H9 (cell line): ENCODE measurements around the gene LILRB1. TPM values are rescaled to one million over a fixed set of nuclear protein-coding genes. Genes with fewer than 3 reads are reported as not detected.
A peak's percentile ranks its signal among the peaks of the same experiment; 100 is the strongest.

Experiments used
- DNase-seq: peaks from one replicate; pipeline ENCODE4 v3.0.0-alpha.2; 2017
- H2AFZ ChIP-seq: one replicate; pipeline ENCODE4 v1.6.1; 2013; ENCODE audit warnings: mild to moderate bottlenecking, low read length, control low read depth, moderate library complexity
- H2AK5ac ChIP-seq: 2 replicates; pipeline ENCODE4 v1.6.1; 2013; ENCODE audit warnings: low read length, control low read depth, mixed read lengths; ENCODE audit not compliant: insufficient read length
- H2BK120ac ChIP-seq: one replicate; pipeline ENCODE4 v1.6.1; 2013; ENCODE audit warnings: low read depth, mild to moderate bottlenecking, low read length, control low read depth, inconsistent platforms; ENCODE audit not compliant: poor library complexity, severe bottlenecking
- H2BK12ac ChIP-seq: 2 replicates; pipeline ENCODE4 v1.6.1; 2013; ENCODE audit warnings: low read length, control low read depth, mixed read lengths, low read depth; ENCODE audit not compliant: insufficient read length
- H2BK15ac ChIP-seq: 2 replicates; pipeline ENCODE4 v1.6.1; 2013; ENCODE audit warnings: low read depth, low read length, control low read depth
- H2BK20ac ChIP-seq: one replicate; pipeline ENCODE4 v1.6.1; 2013; ENCODE audit warnings: low read depth, mild to moderate bottlenecking, low read length, control low read depth, inconsistent platforms; ENCODE audit not compliant: poor library complexity, severe bottlenecking
- H2BK5ac ChIP-seq: 2 replicates; pipeline ENCODE4 v1.6.1; 2013; ENCODE audit warnings: low read length, control low read depth, mixed read lengths; ENCODE audit not compliant: insufficient read length
- H3K14ac ChIP-seq: 2 replicates; pipeline ENCODE4 v1.6.1; 2013; ENCODE audit warnings: low read length, control low read depth; ENCODE audit not compliant: insufficient read depth
- H3K18ac ChIP-seq: 2 replicates; pipeline ENCODE4 v1.6.1; 2013; ENCODE audit warnings: low read depth, mild to moderate bottlenecking, mixed read lengths, low read length, control low read depth; ENCODE audit not compliant: insufficient read length
- H3K23ac ChIP-seq: 2 replicates; pipeline ENCODE4 v1.6.1; 2013; ENCODE audit warnings: low read length, control low read depth, mixed read lengths, low read depth; ENCODE audit not compliant: insufficient read length
- H3K23me2 ChIP-seq: 2 replicates; pipeline ENCODE4 v1.6.1; 2013; ENCODE audit warnings: low read depth, mild to moderate bottlenecking, mixed read lengths, low read length, control low read depth; ENCODE audit not compliant: insufficient read length, poor library complexity, severe bottlenecking
- H3K27ac ChIP-seq: 2 replicates; pipeline ENCODE4 v1.5.1; 2013; ENCODE audit warnings: low read length, control low read depth, mixed read lengths, low read depth; ENCODE audit not compliant: insufficient read length
- H3K27me3 ChIP-seq: 2 replicates; pipeline ENCODE4 v1.6.1; 2013; ENCODE audit warnings: low read length, control low read depth, inconsistent platforms; ENCODE audit not compliant: insufficient read depth
- H3K4ac ChIP-seq: 2 replicates; pipeline ENCODE4 v1.6.1; 2013; ENCODE audit warnings: low read depth, mild to moderate bottlenecking, control low read depth, inconsistent platforms, low read length, moderate library complexity
- H3K4me1 ChIP-seq: 2 replicates; pipeline ENCODE4 v1.6.1; 2013; ENCODE audit warnings: low read length, control low read depth, inconsistent platforms; ENCODE audit not compliant: insufficient read depth
- H3K4me2 ChIP-seq: 2 replicates; pipeline ENCODE4 v1.6.1; 2013; ENCODE audit warnings: low read length, control low read depth, mixed read lengths; ENCODE audit not compliant: insufficient read length, insufficient read depth
- H3K56ac ChIP-seq: 2 replicates; pipeline ENCODE4 v1.6.1; 2013; ENCODE audit warnings: low read depth, mild to moderate bottlenecking, mixed read lengths, low read length, control low read depth; ENCODE audit not compliant: insufficient read length
- H3K79me1 ChIP-seq: 2 replicates; pipeline ENCODE4 v1.6.1; 2013; ENCODE audit warnings: low read depth, mild to moderate bottlenecking, moderate library complexity, low read length, control low read depth, inconsistent platforms; ENCODE audit not compliant: insufficient read depth, poor library complexity, severe bottlenecking
- H3K79me2 ChIP-seq: 2 replicates; pipeline ENCODE4 v1.6.1; 2013; ENCODE audit warnings: low read length, control low read depth, inconsistent platforms; ENCODE audit not compliant: insufficient read depth
- H3K9ac ChIP-seq: 2 replicates; pipeline ENCODE4 v1.6.1; 2013; ENCODE audit warnings: low read length, control low read depth, mixed read lengths; ENCODE audit not compliant: insufficient read length; ENCODE audit errors: extremely low read depth
- H3K9me3 ChIP-seq: one replicate; pipeline ENCODE4 v1.6.1; 2013; ENCODE audit warnings: low read depth, low read length, inconsistent platforms; ENCODE audit not compliant: control insufficient read depth
- H3T11ph ChIP-seq: one replicate; pipeline ENCODE4 v1.6.1; 2013; ENCODE audit warnings: mild to moderate bottlenecking, low read length, control low read depth, inconsistent platforms
- H4K20me1 ChIP-seq: one replicate; pipeline ENCODE4 v1.6.1; 2013; ENCODE audit not compliant: control insufficient read depth, insufficient read length, insufficient read depth
- H4K5ac ChIP-seq: 2 replicates; pipeline ENCODE4 v1.6.1; 2013; ENCODE audit warnings: low read depth, mild to moderate bottlenecking, mixed read lengths, low read length, control low read depth; ENCODE audit not compliant: insufficient read length
- H4K8ac ChIP-seq: replicated peaks from 2 replicates; pipeline ENCODE4 v1.6.1; 2013; ENCODE audit warnings: low read length, control low read depth, mixed read lengths, low read depth; ENCODE audit not compliant: insufficient read length
- H4K91ac ChIP-seq: 2 replicates; pipeline ENCODE4 v1.6.1; 2013; ENCODE audit warnings: low read depth, mild to moderate bottlenecking, moderate library complexity, mixed read lengths, low read length, control low read depth; ENCODE audit not compliant: insufficient read length
- H3K27ac Mint-ChIP-seq, 3 experiments: 2 replicates in 2 of 3; 3 replicates in 1 of 3; pipeline ENCODE4 v1.8.0; 2020 to 2021; ENCODE audit warnings: mixed read lengths in 3 of 3, mild to moderate bottlenecking in 1 of 3, moderate library complexity in 1 of 3
- H3K27me3 Mint-ChIP-seq: 2 replicates; pipeline ENCODE4 v1.8.0; 2021; ENCODE audit warnings: low read depth, mild to moderate bottlenecking, moderate library complexity, mixed read lengths
- H3K36me3 Mint-ChIP-seq, 3 experiments: 2 replicates in 2 of 3; 3 replicates in 1 of 3; pipeline ENCODE4 v1.8.0; 2020 to 2021; ENCODE audit warnings: low read depth in 3 of 3, mixed read lengths in 3 of 3; ENCODE audit not compliant: insufficient read depth in 1 of 3
- H3K4me1 Mint-ChIP-seq, 2 experiments: 2 replicates each; pipeline ENCODE4 v1.8.0; 2020; ENCODE audit warnings: mixed read lengths in 2 of 2
- H3K4me3 Mint-ChIP-seq, 2 experiments: 2 replicates in 1 of 2; 3 replicates in 1 of 2; pipeline ENCODE4 v1.8.0; 2020 to 2021; ENCODE audit warnings: mild to moderate bottlenecking in 2 of 2, mixed read lengths in 2 of 2, moderate library complexity in 1 of 2
- H3K9me3 Mint-ChIP-seq, 2 experiments: 2 replicates in 1 of 2; 3 replicates in 1 of 2; pipeline ENCODE4 v1.8.0; 2020; ENCODE audit warnings: mild to moderate bottlenecking in 2 of 2, mixed read lengths in 2 of 2, moderate library complexity in 1 of 2
- CTCF ChIP-seq: fragments of 200-600 bp; sonication (generic); conservative IDR thresholded peaks from 3 replicates; pipeline ENCODE4 v1.8.0; 2021; ENCODE audit warnings: antibody characterized with exemption, mild to moderate bottlenecking
- WGBS: extraction: QIAGEN DNeasy Blood & Tissue Kit; methylation state at CpG from one replicate; pipeline ENCODE4 v1.1.7; 2013; ENCODE audit warnings: missing lambda C conversion rate, low lambda C conversion rate, mixed read lengths; ENCODE audit not compliant: insufficient read length; ENCODE audit errors: extremely low coverage; 5-methylcytosine and 5-hydroxymethylcytosine counted together
- total RNA-seq: library from RNA; stranded (reverse); gene quantifications from 2 replicates; pipeline ENCODE4 v1.2.1, GENCODE V29; 2021

LILRB1 gene
- total RNA-seq, 1 experiment from 2014 or later = not detected

- H3K9me3 ChIP-seq = peaks cover 50% of the 10 kb centered on the region
- no peak overlapping the region for H4K5ac ChIP-seq
- no peak overlapping the region for H2BK15ac ChIP-seq
- no peaks in the 10 kb centered on the region for H3K23me2 ChIP-seq
- no peak overlapping the region for H3K23ac ChIP-seq
- H4K20me1 ChIP-seq = no peaks in the 10 kb centered on the region
- H2AK5ac ChIP-seq = no peak overlapping the region
- DNase-seq = no peak
- H3K27me3 ChIP-seq = no peaks in the 10 kb centered on the region
- no peaks in the 10 kb centered on the region for H3K4me1 ChIP-seq
- H4K91ac ChIP-seq = no peak overlapping the region
- no peaks in the 10 kb centered on the region for H3K27me3 Mint-ChIP-seq
- H3K4ac ChIP-seq = no peak overlapping the region
- H3K9me3 Mint-ChIP-seq = peaks cover 76 to 86% of the 10 kb centered on the region in 2 experiments
- no peak overlapping the region for H3K18ac ChIP-seq
- H3K27ac ChIP-seq = no peak overlapping the region
- no peak overlapping the region for H3K56ac ChIP-seq
- no peak overlapping the region for H4K8ac ChIP-seq
- no peak overlapping the region for H2BK5ac ChIP-seq
- no peaks in the 10 kb centered on the region for H3K79me1 ChIP-seq
- no peak overlapping the region for H3K14ac ChIP-seq
- TF ChIP-seq CTCF = peak; percentile 70
- H2BK120ac ChIP-seq = no peak overlapping the region
- no peak overlapping the region for H2BK12ac ChIP-seq
- no peak overlapping the region for H3K27ac Mint-ChIP-seq
- no peak overlapping the region for H3K4me2 ChIP-seq
- no peaks in the 10 kb centered on the region for H3K4me1 Mint-ChIP-seq
- WGBS = no CpG with 5 or more reads among the region's 2 CpGs
- no peak overlapping the region for H3T11ph ChIP-seq
- no peaks in the 10 kb centered on the region for H3K79me2 ChIP-seq
- H2BK20ac ChIP-seq = no peak overlapping the region
- H2AFZ ChIP-seq = no peak overlapping the region
- H3K9ac ChIP-seq = no peak overlapping the region
- H3K4me3 Mint-ChIP-seq = no peak overlapping the region
- H3K36me3 Mint-ChIP-seq = peaks cover 2 to 14% (median 13%) of the 10 kb centered on the region in 3 experiments; a peak in 5 of 7 replicates
These were observed 43.8 kb downstream of the LILRB1 start for GRCh38 chr19:54674021-54674617.
